SIG-M5 treated with dmso at 0.1 percent for 504 hours (cell line): ENCODE measurements around the gene CNPPD1.
"Not testable (repeated sequence)": the region's sequence is repeated elsewhere in the genome, so short reads cannot be mapped to it uniquely, and the experiment has no call there.

Experiments used
- DNase-seq: peaks from one replicate; lab custom pipeline; 2025; ENCODE audit not compliant: unreplicated experiment; lab: John Stamatoyannopoulos, UW

The CNPPD1 gene

DNA sequence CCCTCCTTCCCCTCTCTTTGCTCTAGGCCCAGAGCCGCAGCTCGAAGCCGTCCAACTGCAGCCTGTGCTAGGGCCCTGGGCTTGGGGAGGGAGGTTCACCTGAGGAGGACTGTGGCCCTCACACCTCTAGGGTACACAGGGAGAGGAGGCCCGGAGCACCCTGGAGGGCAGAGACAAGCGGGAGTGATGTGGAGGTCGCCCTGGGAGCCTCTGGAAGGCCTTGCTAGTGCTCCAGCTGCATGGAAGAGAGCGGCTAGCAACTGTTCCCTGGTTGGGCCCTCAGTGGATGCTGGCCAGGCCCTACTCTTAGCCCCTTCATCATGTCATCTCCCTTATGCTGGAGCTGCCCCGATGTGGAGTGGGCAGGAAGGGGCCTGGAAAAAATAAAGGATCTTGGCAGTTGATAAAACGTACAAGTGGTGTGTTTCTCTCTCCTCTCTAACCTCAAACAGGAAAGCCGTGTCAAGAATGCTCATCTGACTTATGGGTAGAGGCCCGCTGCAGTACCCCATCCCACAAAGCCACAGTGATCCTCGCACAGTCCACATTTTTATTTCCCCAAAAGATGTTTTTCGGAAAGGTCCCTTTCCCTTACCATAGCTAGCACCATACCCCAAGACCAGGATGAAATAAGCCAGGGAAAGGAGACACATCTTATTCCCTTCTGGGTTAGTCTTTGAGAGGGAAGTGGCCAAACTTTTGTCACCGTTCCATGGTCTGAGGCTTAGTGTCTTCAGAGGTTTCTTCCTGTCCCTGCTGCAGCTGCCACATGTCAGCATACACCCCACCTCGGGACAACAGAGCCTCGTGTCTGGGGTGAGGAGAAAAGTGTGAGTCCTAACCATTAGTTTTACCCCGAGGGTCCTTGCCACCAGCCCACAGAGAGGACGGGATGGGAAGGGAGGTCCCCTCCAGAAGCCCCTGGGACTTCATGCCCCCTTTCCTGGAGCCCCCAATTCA lies 32.8 kb upstream of the CNPPD1 start:
- no peak for DNase-seq

DNA sequence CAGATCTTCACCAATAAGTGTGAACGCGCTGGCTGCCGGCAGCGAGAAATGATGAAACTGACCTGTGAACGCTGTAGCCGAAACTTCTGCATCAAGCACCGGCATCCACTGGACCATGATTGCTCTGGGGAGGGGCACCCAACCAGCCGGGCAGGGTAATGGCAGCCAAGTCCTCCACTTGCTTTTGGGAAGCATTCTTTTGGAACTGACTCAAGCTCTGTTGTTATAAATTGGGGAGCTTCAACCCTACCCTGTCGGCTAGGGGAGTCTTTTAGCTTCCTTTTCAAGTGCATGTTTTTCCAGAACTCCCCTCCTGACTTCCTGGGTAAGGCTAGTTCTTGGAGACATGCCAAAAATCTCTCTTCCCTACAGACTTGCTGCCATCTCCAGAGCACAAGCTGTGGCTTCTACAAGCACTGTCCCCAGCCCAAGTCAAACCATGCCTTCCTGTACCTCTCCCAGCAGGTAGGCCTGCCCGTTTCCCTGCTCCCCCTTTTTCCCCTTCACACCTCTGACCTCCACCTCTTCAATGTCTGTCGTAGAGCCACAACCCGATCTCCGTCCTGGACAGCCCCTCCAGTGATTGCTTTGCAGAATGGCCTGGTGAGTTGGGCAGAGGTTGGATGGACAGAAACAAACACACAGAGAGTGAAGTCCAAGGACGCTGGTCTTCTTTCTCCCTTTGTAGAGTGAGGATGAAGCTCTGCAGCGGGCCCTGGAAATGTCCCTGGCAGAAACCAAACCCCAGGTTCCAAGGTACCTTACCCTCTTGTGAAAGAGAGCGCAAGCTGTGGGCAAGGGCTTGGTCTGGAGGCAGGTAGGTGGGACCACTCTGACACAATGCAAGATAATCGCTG lies 31.4 kb upstream of the CNPPD1 start:
- no peak for DNase-seq

DNA sequence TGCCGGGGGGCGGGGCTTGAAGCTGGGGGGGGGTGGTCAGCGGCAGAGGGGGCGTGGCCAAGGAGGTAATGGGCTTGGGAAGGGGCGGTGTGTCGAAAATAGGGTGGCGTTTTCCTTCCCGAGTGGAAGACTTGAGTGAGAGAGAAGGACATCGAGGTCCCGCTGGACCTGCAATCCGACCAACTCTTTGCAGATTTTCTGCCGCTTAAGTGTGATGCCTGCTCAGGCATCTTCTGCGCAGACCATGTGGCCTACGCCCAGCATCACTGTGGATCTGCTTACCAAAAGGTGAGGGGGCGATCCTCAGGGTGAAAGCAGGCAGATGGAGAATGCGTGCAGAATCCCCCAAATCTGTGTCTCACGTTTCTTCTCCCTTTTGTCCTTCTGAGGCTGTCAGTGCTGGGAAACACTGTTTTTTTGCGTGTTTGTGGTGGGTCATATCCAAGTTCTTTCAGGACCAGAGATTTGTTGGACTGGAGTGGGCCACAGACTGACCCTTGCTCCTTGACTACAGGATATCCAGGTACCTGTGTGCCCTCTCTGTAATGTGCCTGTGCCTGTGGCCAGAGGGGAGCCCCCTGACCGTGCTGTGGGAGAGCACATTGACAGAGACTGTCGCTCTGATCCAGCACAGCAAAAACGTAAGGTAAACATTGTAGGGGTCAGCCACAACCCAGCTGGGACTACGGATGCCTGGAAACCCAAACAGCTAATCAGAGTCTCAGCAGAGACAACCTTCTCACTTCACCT lies 30.6 kb upstream of the CNPPD1 start:
- no peak for DNase-seq

DNA sequence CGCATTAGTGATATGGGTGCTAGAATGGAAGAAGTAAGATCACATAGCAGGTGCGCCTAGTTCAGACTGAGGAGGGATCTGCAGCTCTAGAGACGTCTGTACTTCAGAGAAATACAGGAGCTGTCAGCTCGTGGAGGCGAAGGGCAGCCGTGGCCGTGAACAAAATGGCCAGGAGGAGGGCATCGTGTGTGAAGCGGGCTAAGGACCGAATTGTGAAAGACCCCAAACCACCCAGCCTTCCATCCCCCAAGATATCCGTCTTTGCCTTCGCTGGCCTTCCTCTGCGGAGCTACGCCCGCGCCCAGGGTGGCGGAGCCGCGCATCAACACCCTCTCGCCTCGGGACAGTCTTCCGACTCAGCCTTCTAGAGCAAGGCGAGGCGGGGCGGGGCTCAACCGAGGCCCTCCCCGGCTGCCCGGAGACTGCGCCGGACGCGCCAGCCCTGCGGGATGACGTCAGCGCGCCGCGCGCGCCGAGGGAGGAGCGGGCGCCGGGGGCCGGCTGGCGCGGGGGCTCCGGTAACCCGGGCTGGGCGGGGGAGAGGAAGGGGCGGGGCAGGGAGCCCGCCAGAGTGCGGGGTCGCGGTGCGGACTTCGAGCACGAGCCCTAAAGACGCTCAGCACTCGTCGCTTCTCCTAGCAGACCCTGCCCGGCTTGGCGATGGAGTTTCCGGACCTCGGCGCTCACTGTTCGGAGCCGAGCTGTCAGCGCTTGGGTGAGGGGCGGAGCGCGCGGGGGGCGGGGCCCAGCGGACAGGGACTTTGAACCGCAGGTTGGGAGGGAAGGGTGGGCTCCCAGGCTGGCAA lies 29.8 kb upstream of the CNPPD1 start, which contains the start of gene ZFAND2B:
Gene ZFAND2B, plus strand, starts transcription at position 455 of the 806 bp plus-strand sequence. Its CDS starts 206 bp downstream, at position 661.
- DNase-seq, result peak; percentile 95

DNA sequence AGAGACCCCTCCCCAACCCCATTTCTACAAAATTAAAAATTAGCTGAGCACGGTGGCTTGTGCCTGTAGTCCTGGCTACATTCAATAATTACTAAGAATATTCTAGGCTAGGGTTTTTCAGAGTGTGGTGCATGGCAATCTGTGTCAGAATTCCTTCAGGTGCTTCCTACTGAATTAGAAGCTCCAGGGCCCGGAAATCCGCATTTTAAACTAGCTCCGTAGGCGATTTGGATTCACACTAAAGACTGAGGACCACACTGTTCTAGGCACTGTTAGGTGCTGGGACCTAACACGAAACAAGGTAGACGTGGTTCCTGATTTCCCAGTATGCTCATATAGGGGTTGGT lies 29.2 kb upstream of the CNPPD1 start:
- no peak for DNase-seq

DNA sequence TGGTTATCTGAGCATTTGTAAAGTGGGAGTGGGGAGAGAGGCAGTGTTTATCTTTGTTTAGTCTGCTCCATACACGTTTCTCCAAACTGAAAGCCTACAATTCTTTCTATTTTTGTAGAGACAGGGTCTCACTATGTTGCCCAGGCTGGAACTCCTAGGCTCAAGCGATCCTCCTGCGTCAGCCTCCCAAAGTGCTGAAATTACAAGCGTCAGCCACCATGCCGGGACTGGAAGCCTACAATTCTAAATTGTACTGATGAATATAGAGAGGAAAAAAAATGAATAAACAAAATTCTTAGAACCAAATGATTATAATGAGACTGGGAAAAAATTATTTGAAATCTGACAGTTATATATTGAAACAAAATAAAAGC lies 28.4 kb upstream of the CNPPD1 start:
- no peak for DNase-seq

DNA sequence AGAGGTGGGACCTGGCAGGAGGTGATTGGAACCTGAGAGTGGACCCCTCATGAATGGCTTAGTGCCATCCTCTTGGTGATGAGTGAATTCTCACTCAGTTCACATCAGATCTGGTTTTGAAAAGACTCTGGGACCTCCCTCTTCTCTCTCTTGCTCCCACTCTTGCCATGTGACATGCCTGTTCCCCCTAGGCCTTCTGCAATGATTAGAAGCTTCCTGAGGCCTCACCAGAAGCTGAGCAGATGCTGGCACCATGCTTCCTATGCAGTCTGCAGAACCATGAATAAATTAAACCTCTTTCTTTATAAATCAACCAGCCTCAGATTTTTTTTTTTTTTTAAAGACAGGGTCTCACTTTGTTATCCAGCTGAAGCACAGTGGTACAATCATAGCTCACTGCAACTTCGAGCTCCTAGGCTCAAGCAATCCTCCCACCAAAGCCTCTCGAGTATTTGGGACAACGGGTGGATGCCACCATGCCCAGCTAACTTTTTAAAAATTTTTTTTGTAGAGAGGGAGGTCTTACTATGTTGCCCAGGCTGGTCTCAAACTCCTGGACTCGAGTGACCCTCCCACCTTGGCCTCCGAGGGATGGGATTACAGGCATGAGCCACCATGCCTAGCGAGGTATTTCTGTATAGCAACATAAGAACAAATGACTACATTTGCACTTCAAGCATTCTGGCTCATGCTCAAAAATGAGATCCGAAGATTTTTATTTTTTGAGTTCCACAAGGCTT lies 27.9 kb upstream of the CNPPD1 start:
- no peak for DNase-seq

DNA sequence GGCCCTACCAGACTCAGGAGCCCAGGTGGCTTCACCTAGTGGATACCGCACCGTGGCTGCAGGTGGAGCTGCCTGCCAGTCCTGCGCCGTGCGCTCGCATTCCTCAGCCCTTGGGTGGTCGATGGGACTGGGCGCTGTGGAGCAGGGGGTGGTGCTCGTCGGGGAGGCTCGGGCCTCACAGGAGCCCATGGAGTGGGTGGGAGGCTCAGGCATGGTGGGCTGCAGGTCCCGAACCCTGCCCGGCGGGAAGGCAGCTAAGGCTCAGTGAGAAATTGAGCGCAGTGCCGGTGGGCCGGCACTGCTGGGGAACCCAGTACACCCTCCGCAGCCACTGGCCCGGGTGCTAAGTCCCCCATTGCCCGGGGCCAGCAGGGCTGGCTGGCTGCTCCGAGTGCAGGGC lies 24.6 kb upstream of the CNPPD1 start:
- not testable (repeated sequence) for DNase-seq

DNA sequence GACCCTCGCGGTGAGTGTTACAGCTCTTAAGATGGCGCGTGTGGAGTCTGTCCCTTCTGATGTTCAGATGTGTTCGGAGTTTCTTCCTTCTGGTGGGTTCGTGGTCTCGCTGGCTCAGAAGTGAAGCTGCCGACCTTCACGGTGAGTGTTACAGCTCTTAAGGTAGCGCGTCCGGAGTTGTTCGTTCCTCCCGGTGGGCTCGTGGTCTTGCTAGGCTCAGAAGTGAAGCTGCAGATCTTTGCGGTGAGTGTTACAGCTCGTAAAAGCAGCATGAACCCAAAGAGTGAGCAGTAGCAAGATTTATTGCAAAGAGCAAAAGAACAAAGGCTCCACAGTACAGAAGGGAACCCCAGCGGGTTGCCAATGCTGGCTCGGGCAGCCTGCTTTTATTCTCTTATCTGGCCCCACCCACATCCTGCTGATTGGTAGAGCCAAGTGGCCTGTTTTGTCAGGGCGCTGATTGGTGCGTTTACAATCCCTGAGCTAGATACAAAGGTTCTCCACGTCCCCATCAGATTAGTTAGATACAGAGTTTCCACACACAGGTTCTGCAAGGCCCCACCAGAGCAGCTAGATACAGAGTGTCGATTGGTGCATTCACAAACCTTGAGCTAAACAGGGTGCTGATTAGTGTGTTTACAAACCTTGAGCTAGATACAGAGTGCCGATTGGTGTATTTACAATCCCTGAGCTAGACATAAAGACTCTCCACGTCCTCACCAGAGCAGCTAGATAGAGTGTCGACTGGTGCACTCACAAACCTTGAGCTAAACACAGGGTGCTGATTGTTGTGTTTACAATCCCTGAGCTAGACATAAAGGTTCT lies 24.0 kb upstream of the CNPPD1 start:
- not testable (repeated sequence) for DNase-seq

DNA sequence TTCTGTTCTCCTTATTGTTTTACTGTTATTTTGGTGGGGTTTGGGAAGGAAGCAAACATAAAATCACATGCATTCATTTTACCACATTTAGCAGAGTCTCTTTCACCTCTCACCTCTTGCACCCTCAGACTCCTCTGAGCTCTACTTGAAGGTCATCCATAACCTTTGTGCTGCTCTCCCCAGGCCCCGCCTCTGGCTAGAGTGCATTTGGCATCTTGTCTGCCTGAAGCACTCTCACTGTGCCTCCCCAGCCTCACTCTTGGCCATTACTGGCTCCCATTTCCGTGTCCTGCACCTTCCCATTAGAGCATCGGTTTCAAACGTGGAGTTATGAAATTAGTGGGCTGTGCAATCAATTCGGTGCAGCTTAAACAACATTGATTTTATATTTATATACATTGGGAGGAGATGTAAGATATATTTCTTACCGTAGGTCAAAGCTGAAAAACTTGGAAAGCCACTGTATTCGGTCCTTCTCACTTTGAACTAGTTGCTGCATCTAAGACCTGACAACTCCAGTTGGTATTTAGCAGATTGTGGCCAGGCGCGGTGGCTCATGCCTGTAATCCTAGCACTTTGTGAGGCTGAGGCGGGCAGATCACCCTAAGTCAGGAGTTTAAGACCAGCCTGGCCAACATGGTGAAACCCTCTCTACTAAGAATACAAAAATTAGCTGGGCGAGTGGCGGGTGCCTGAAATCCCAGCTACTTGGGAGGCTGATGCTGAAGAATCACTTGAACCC lies 22.9 kb upstream of the CNPPD1 start:
- DNase-seq, result no peak

DNA sequence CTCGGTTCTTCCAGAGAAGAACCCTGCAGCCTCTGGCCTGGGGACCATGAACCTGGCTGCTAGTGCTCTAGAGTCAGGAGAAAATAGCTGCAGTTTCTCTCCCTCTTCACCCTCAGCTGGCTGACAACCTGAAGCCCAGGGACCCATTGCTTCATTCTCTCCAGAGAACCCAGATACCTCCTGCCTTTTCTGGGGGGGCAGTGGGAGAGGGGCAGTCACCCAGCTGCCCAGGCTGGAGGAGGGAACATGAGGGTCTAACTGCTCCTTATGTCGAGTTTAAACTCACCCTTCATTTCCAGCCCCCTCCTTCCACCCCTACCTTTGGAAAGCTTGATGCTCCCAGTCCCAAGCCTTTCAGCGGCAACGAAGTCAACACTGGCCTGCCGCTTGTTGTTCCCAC lies 22.2 kb upstream of the CNPPD1 start:
- DNase-seq, result no peak

DNA sequence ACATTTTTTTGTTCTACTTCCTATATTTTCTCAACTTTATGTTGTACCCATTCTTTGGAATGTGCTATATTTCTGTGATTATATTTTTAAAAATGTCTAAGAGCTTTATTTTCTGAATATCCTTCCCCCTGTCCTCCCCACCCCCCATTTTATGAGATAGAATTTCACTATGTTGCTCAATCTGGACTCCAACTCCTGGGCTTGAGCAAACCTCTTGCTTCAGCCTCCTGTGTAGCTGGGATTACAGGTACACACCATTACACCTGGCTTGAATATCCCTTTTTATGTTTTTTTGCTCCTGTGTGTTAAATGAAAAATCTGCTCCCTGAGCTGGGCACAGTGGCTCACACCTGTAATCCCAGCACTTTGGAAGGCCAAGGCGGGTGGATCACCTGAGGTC lies 20.7 kb upstream of the CNPPD1 start:
- no peak for DNase-seq

DNA sequence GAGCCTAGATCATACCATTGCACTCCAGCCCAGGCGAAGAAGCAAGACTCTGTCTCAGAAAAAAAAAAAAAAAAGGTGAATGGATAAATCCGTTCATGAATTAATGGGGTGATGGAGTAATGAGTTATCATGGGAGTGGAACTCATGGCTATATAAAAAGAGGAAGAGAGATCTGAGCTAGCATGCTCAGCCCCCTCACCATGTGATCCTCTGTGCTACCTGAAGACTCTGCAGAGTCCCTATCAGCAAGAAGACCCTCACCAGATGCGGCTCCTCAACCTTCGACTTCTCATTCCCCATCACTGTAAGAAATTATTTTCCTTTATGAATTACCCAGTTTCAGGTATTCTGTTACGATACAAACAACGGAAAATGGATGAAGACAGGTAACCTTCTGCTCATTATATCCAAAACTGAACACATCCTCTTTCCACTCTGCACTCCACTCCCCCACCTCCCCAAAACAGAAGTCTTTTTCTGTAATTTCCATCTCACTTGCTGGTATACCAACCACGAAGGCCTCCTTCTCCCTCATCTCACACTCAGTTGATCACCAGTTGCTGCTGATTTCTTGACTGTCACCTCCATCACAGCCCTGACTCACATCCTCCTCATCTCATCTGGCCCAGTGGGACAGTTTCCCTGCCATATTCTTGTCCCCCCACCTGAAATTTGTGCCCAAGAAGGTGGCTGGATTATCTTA lies 10.2 kb upstream of the CNPPD1 start:
- DNase-seq, result no peak

DNA sequence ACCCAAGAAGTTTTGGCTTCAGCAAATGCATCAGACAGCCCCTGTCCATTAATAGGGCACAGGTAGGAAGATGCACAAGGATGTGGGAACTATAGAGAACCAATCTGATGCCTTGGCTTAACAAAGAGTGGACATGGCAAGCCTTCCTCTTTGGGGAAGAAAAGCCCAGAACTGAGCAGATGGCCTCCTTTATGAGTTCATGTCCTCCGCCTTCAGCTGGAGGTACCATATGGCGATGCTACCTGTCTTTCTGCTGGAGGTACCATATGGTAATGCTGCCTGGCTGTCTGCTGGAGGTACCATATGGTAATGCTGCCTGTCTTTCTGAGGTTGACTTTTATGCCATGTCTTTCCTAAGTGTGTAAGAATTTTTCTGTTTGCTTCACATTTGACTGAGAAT lies 7.4 kb upstream of the CNPPD1 start:
- DNase-seq, result no peak

DNA sequence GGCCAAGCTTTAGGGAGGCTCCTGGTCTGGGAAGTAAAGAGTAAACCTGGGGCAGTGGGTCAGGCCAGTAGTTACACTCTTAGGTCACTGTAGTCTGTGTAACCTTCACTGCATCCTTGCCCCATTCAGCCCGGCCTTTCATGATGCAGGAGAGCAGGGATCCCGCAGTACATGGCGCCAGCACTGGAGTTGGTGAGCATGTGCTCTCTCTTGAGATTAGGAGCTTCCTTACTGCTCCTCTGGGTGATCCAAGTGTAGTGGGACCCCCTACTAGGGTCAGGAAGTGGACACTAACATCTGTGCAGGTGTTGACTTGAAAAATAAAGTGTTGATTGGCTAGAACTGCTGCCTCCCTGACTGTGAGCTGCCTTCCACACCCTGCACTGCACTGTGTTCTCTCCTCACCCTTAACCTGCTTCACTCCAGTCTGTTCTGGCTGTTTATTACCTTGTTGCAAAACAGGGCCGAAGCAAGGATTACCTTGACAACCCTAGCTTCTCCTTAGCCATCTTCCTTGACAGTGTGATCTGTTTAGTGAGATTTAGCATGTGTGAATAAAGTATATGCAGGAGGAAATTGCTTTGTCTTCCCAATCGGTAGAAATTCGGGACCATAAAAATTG lies 6.5 kb upstream of the CNPPD1 start:
- no peak for DNase-seq

DNA sequence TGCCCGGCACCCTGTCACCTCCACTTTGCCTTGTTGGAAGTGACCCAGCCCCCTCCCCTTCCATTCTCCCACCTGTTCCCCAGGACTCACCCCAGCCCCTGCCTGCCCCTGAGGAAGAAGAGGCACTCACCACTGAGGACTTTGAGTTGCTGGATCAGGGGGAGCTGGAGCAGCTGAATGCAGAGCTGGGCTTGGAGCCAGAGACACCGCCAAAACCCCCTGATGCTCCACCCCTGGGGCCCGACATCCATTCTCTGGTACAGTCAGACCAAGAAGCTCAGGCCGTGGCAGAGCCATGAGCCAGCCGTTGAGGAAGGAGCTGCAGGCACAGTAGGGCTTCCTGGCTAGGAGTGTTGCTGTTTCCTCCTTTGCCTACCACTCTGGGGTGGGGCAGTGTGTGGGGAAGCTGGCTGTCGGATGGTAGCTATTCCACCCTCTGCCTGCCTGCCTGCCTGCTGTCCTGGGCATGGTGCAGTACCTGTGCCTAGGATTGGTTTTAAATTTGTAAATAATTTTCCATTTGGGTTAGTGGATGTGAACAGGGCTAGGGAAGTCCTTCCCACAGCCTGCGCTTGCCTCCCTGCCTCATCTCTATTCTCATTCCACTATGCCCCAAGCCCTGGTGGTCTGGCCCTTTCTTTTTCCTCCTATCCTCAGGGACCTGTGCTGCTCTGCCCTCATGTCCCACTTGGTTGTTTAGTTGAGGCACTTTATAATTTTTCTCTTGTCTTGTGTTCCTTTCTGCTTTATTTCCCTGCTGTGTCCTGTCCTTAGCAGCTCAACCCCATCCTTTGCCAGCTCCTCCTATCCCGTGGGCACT lies 5.8 kb upstream of the CNPPD1 start:
- DNase-seq, result no peak
